ENCODE results near the gene AQP3.
"Not testable (repeated sequence)": the region's sequence is repeated elsewhere in the genome, so short reads cannot be mapped to it uniquely, and the experiment has no call there.

Gene AQP3

DNA sequence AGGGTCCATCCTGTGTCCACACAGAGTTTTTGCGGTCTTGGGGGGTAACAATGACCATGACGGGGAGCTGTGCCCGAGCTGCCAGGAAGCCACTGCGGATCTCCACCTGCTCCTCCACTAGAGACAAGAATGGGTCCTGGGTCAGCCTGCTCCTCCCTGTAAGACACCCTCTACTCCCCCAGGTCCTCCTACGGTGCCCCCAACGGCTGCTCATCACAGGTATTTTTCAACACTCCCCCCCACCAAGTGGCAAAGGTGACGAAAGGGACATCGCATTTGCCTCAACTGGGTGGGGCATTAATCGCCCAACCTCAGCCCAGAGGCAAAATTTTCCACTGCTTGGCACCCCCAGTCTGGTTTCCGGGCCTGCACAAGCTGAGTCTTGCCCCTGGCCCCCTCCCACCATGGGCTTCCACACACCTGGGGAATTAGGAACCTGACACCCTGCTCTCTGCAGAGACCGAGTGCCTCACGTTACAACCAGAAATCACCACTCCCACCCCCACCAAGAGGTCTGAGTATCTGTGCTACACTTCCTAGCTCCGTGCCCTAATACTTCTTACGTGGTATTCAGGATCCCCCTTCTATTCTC, 16.7 kb upstream of the AQP3 start:
- Histone ChIP-seq H3K4me1 (ENCODE audit: control insufficient read depth, insufficient read depth, low read length, poor library complexity, severe bottlenecking) (no peaks in the 10 kb centered on the region), H3K36me3 (ENCODE audit: control insufficient read depth, insufficient read depth, low read length) (peaks cover 83% of the 10 kb centered on the region), H3K27ac (ENCODE audit: low read depth, low read length, severe bottlenecking) (no peak overlapping the region), H3K4me3 (ENCODE audit: extremely low read depth, insufficient read depth, low read length, poor library complexity, severe bottlenecking) (no peak overlapping the region), H3K9me3 (ENCODE audit: control insufficient read depth, low read length) (no peaks in the 10 kb centered on the region)
- 88 to 97% methylated on average over 12 to 14 of the region's 14 CpGs for WGBS, 2 experiments (ENCODE audit: insufficient coverage in 2 of 2)

DNA sequence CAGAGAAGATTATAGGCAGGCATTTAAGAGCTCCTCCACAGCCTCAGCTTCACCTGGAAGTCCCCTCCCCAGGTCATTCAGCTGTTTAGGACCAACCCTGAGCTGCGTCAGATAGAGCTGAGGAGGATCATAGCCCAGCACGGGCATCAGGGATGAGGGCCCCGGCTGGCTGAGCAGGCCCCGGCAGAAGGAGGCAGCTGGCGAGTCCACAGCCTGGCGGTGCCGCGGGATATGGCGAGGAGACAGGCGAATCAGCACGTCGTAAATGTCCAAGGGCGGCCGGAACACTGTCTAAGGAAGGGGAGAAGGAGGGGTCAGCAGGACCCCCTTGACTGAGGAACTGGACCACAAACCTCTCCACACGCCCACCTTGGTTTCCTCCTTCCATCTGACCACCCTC, 15.8 kb upstream of the AQP3 start:
- Histone ChIP-seq H3K4me1 (ENCODE audit: control insufficient read depth, insufficient read depth, low read length, poor library complexity, severe bottlenecking) (no peaks in the 10 kb centered on the region), H3K4me3 (ENCODE audit: extremely low read depth, insufficient read depth, low read length, poor library complexity, severe bottlenecking) (no peak overlapping the region), H3K36me3 (ENCODE audit: control insufficient read depth, insufficient read depth, low read length) (peaks cover 74% of the 10 kb centered on the region), H3K27ac (ENCODE audit: low read depth, low read length, severe bottlenecking) (no peak overlapping the region), H3K9me3 (ENCODE audit: control insufficient read depth, low read length) (no peaks in the 10 kb centered on the region)
- 92 to 96% methylated on average over 10 to 13 of the region's 15 CpGs for WGBS, 2 experiments (ENCODE audit: insufficient coverage in 2 of 2)

GRCh38 chr9:33461492-33461891, 14.1 kb upstream of the AQP3 start:
- Histone ChIP-seq H3K9me3 (ENCODE audit: control insufficient read depth, low read length) (no peaks in the 10 kb centered on the region), H3K4me1 (ENCODE audit: control insufficient read depth, insufficient read depth, low read length, poor library complexity, severe bottlenecking) (no peaks in the 10 kb centered on the region), H3K27ac (ENCODE audit: low read depth, low read length, severe bottlenecking) (no peak overlapping the region), H3K36me3 (ENCODE audit: control insufficient read depth, insufficient read depth, low read length) (peaks cover 58% of the 10 kb centered on the region), H3K4me3 (ENCODE audit: extremely low read depth, insufficient read depth, low read length, poor library complexity, severe bottlenecking) (no peak overlapping the region)
- 71 to 100% methylated on average over 1 to 3 of the region's 3 CpGs for WGBS, 2 experiments (ENCODE audit: insufficient coverage in 2 of 2)

DNA sequence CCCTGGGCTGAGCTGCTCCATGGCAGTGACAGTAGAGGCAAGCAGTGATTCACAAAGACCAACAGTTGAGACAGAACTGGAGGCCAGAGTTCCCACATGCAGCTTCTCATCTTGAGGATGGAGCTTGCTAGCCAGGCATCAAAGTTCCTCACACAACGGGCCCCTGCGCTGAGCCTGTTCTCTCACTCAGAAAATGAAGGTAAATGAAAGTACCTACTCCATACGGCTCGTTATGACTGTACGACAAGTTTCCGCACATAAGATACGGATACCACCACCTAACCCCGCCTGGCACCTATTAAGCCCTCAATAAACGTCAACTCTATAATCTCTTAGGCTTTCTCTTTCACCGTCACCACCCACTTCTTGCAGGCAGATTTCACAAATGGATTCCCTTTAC, 13.5 kb upstream of the AQP3 start:
- Histone ChIP-seq H3K9me3 (ENCODE audit: control insufficient read depth, low read length) (no peaks in the 10 kb centered on the region), H3K4me1 (ENCODE audit: control insufficient read depth, insufficient read depth, low read length, poor library complexity, severe bottlenecking) (no peaks in the 10 kb centered on the region), H3K27ac (ENCODE audit: low read depth, low read length, severe bottlenecking) (no peak overlapping the region), H3K4me3 (ENCODE audit: extremely low read depth, insufficient read depth, low read length, poor library complexity, severe bottlenecking) (no peak overlapping the region), H3K36me3 (ENCODE audit: control insufficient read depth, insufficient read depth, low read length) (peaks cover 51% of the 10 kb centered on the region)
- 97 to 99% methylated on average over 10 of the region's 10 CpGs for WGBS, 2 experiments (ENCODE audit: insufficient coverage in 2 of 2)

- 82 to 94% methylated on average over 2 to 3 of the region's 3 CpGs for WGBS, 2 experiments (ENCODE audit: insufficient coverage in 2 of 2)
- no peak overlapping the region for H3K4me3 ChIP-seq (ENCODE audit: extremely low read depth, insufficient read depth, low read length, poor library complexity, severe bottlenecking)
- H3K9me3 ChIP-seq (ENCODE audit: control insufficient read depth, low read length), result no peaks in the 10 kb centered on the region
- no peaks in the 10 kb centered on the region for H3K4me1 ChIP-seq (ENCODE audit: control insufficient read depth, insufficient read depth, low read length, poor library complexity, severe bottlenecking)
- H3K36me3 ChIP-seq (ENCODE audit: control insufficient read depth, insufficient read depth, low read length), result peaks cover 34% of the 10 kb centered on the region
- no peak overlapping the region for H3K27ac ChIP-seq (ENCODE audit: low read depth, low read length, severe bottlenecking)
These were observed 11.7 kb upstream of the AQP3 start for GRCh38 chr9:33459115-33459514.

DNA sequence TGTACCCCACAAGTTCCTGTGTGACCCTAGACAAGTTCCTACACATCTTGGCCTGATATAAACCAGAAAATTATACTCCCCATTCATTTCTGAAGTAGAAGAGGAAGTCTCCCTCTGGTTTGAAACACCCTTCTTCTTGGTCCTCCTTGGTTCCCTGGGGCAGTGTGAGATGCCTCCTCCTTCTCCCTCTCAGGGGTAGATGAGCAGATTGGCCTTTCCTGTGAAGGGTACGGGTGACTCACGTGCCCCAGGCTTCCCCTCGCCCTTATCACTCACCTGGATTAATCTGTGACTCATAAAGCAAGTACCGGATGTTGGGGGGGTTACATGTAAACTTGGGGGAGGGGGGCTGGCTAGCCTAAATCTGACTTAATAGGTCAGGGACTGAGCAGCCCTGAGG, 11.1 kb upstream of the AQP3 start:
- Histone ChIP-seq H3K4me3 (ENCODE audit: extremely low read depth, insufficient read depth, low read length, poor library complexity, severe bottlenecking) (no peak overlapping the region), H3K9me3 (ENCODE audit: control insufficient read depth, low read length) (no peaks in the 10 kb centered on the region), H3K36me3 (ENCODE audit: control insufficient read depth, insufficient read depth, low read length) (peaks cover 27% of the 10 kb centered on the region), H3K4me1 (ENCODE audit: control insufficient read depth, insufficient read depth, low read length, poor library complexity, severe bottlenecking) (peaks cover 2% of the 10 kb centered on the region), H3K27ac (ENCODE audit: low read depth, low read length, severe bottlenecking) (no peak overlapping the region)
- 100% methylated on average over 1 of the region's 4 CpGs; no CpG with 5 or more reads in 1 of the 2 experiments for WGBS, 2 experiments (ENCODE audit: insufficient coverage in 2 of 2)

- H3K9me3 ChIP-seq (ENCODE audit: control insufficient read depth, low read length), result no peaks in the 10 kb centered on the region
- no peak overlapping the region for H3K4me3 ChIP-seq (ENCODE audit: extremely low read depth, insufficient read depth, low read length, poor library complexity, severe bottlenecking)
- H3K27ac ChIP-seq (ENCODE audit: low read depth, low read length, severe bottlenecking), result no peak overlapping the region
- H3K4me1 ChIP-seq (ENCODE audit: control insufficient read depth, insufficient read depth, low read length, poor library complexity, severe bottlenecking), result peaks cover 8% of the 10 kb centered on the region
- WGBS, 2 experiments (ENCODE audit: insufficient coverage in 2 of 2), result 85 to 92% methylated on average over 4 to 6 of the region's 7 CpGs
- peaks cover 2% of the 10 kb centered on the region for H3K36me3 ChIP-seq (ENCODE audit: control insufficient read depth, insufficient read depth, low read length)
These were observed 8.6 kb upstream of the AQP3 start for GRCh38 chr9:33455945-33456344.

- not testable (repeated sequence) for H3K27ac ChIP-seq (ENCODE audit: low read depth, low read length, severe bottlenecking); H3K4me3 ChIP-seq (ENCODE audit: extremely low read depth, insufficient read depth, low read length, poor library complexity, severe bottlenecking); H3K9me3 ChIP-seq (ENCODE audit: control insufficient read depth, low read length); H3K36me3 ChIP-seq (ENCODE audit: control insufficient read depth, insufficient read depth, low read length); H3K4me1 ChIP-seq (ENCODE audit: control insufficient read depth, insufficient read depth, low read length, poor library complexity, severe bottlenecking)
- 86 to 100% methylated on average over 1 of the region's 8 CpGs for WGBS, 2 experiments (ENCODE audit: insufficient coverage in 2 of 2)
These were observed 8.1 kb upstream of the AQP3 start for GRCh38 chr9:33455456-33455855.

- not testable (repeated sequence) for H3K4me1 ChIP-seq (ENCODE audit: control insufficient read depth, insufficient read depth, low read length, poor library complexity, severe bottlenecking); H3K4me3 ChIP-seq (ENCODE audit: extremely low read depth, insufficient read depth, low read length, poor library complexity, severe bottlenecking); H3K36me3 ChIP-seq (ENCODE audit: control insufficient read depth, insufficient read depth, low read length); H3K9me3 ChIP-seq (ENCODE audit: control insufficient read depth, low read length); H3K27ac ChIP-seq (ENCODE audit: low read depth, low read length, severe bottlenecking)
- 90 to 91% methylated on average over 5 of the region's 5 CpGs for WGBS, 2 experiments (ENCODE audit: insufficient coverage in 2 of 2)
These were observed 7.3 kb upstream of the AQP3 start for GRCh38 chr9:33454661-33455026.

DNA sequence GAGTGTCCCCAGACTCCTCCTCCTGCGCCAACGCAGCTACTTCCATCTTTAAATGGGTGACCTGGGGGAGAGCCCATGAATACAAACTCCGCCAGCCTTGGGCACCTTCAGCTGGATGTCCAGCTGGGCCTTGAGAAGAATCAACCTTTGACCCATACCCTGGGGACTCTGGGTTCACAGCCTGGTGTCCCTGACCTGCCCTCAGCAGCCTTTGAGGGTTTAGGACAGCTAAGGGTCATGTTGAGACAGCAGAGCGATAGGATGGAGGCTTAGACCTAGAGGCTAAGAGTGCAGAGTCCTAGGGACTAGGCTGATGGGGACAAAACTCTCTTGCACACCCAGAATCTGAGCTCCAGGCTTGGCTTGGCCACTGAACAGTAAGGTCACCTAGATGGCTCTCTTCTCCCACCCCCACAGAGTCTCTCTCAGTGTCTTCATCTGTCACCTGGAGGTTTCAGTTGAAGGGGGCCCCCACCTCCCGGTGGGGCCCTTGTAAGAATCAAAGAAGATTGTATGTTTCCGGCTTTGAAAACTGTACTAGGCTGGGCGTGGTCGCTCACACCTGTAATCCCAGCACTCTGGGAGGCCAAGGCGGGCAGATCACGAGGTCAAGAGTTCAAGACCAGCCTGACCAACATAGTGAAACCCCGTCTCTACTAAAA, 6.7 kb upstream of the AQP3 start:
- Histone ChIP-seq H3K9me3 (ENCODE audit: control insufficient read depth, low read length) (no peaks in the 10 kb centered on the region), H3K4me3 (ENCODE audit: extremely low read depth, insufficient read depth, low read length, poor library complexity, severe bottlenecking) (no peak overlapping the region), H3K27ac (ENCODE audit: low read depth, low read length, severe bottlenecking) (no peak overlapping the region), H3K36me3 (ENCODE audit: control insufficient read depth, insufficient read depth, low read length) (no peaks in the 10 kb centered on the region), H3K4me1 (ENCODE audit: control insufficient read depth, insufficient read depth, low read length, poor library complexity, severe bottlenecking) (peaks cover 8% of the 10 kb centered on the region)
- 90 to 95% methylated on average over 8 to 11 of the region's 11 CpGs for WGBS, 2 experiments (ENCODE audit: insufficient coverage in 2 of 2)

- peaks cover 8% of the 10 kb centered on the region for H3K4me1 ChIP-seq (ENCODE audit: control insufficient read depth, insufficient read depth, low read length, poor library complexity, severe bottlenecking)
- 91 to 100% methylated on average over 1 to 2 of the region's 3 CpGs for WGBS, 2 experiments (ENCODE audit: insufficient coverage in 2 of 2)
- no peak overlapping the region for H3K4me3 ChIP-seq (ENCODE audit: extremely low read depth, insufficient read depth, low read length, poor library complexity, severe bottlenecking)
- H3K36me3 ChIP-seq (ENCODE audit: control insufficient read depth, insufficient read depth, low read length), result no peaks in the 10 kb centered on the region
- H3K27ac ChIP-seq (ENCODE audit: low read depth, low read length, severe bottlenecking), result peak overlapping the region; percentile 58
- H3K9me3 ChIP-seq (ENCODE audit: control insufficient read depth, low read length), result no peaks in the 10 kb centered on the region
These were observed 6.0 kb upstream of the AQP3 start for GRCh38 chr9:33453286-33453860.
